ENCODE results near the gene KCNN4.

KCNN4 gene

DNA sequence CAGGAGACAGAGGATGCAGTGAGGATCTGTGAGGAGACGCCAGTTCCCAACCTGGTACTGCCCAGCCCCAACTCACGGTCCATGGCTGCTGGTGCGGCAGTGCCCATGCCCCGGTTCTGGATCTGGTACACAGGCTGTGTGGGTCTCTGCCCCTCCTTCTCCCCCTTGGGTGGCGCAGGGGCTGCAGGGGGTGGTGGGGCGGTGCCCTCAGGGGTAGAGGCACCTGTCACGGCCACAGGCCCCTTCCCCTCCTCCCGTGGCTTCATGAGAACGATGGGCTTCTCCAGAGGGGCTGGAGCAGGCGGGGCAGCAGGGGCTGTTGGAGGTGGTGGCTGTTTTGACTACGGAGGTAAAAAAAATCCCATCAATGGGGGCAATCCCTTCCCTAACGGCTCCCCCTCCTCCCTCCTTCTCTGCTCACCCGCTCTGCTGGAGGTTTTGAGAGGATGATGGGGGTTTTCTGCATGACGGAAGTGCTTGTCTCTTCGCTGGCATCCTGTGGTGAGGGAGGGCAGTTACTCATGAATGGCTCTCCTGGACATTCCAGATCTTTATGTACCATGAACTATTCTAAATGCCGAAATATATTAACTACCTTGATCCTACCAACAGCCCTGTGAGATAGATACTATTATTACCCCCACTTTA, 33.1 kb downstream of the KCNN4 start:
- DNase-seq: no peak

DNA sequence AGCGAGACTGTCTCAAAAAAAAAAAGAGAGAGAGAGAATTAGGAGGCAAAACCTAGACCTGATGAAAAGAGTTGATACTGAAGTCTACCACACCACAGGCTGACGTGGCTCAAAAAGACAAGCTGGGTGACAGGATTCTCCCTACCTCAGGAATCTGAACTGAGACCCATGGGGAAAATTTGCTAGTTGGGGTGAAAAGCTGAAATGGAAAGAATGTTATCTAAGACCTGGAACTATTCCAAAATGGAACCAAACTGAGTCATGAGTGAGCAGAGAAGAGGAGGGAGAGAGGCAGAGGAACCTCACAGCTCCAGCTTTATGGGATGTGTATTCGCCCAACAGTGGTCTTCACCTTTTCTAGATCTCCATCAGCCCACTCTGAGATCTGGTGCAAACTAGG, 37.7 kb downstream of the KCNN4 start:
- no peak for DNase-seq

DNA sequence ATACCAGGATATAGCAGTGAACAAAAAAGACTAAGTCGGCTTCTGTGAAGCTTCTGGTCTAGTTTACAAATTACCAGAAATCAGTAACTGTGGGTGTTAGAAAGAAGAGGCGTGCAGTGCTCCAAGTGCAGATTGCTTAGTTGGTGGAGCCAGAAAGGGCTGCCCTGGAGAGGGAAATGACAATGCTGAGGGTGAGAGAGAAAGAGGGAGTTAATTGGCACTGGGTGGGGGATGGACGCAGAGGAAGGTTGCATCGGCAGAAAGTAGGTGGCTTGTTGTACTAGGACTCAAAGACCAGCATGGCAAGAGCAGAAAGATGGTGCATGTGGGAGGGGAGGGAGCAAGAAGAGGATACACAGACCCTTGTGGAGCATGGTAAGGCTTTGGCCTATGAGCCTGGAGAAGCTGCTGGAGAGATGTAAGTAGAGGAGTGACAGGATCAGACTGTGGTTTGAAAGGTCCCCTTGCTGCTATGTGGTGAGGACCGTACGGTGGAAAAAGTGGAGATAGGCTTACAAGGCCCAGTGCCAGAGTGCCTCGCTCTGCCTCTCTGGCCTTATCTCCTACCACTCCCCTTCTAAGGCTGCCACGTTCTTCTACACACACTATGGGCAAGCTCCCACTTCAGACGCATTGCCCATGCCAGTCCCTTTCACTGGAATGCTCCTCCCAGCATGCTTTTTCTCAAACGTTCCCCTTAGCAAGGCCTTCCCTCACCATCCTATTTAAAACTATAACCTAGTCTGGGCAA, 39.5 kb downstream of the KCNN4 start:
- DNase-seq: no peak

- DNase-seq: no peak
Measured at GRCh38 chr19:43739439-43740235, 41.1 kb downstream of the KCNN4 start.

GRCh38 chr19:43738780-43739211, 42.0 kb downstream of the KCNN4 start:
- no peak for DNase-seq

DNA sequence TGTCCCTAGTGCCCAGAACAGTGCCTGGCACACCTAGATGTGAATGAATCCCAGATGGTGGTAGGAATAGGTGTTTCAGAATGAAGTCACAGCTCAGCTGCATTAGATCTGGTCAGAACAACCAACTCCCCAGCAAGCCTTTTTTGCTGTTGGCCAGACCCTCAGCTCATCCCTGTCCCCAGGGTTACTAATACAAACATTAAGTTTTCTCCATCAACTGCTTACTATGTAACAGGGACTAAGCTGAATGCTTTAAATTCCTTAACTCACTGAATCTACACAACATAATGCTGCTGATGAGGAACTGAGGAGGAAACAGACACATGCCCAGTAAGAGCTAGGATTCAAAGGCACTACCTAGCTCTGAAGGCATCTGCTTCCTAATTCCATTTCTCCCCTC, 44.8 kb downstream of the KCNN4 start:
- DNase-seq: no peak

- no peak for DNase-seq
Measured at GRCh38 chr19:43735013-43735412, 45.8 kb downstream of the KCNN4 start.

DNA sequence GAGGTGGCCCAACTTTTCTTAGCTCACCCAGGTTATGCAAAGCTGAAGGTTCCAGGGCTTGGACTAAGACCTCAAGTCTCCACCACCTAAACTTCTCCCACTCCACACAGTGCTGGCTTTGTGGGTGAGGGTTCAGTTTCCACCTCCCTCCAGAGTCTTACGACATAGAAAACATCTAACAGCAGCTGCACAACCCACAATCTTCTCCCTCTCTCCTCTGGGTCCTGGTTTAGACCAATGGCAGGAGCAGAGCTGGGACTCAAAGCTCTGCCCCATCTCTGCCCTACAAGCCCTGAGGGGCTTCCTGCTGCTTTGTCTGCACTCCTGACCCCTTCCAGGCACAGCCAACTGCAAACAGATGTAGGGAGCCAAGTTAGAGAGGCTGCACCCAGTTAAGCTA, 48.9 kb downstream of the KCNN4 start:
- no peak for DNase-seq

DNA sequence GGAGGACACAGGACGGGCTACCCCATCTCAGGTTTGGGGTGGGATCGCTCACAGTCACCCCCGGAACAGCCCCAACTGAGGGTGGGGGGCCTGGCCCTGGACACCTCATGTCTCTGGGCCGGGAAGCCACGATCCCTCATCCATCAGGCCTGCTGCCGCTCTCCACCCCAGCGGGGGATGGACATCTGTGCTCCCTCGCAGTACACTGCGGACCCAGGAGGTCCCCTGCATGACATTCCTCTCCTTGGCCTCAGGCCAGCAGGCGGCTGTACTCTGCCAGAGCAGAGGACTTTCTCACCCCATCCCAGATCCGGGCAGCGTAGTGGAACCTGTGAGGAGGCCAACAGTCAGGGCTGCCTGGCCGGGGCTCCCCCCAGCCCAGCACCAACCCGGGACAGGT, 49.4 kb downstream of the KCNN4 start:
- DNase-seq: no peak

DNA sequence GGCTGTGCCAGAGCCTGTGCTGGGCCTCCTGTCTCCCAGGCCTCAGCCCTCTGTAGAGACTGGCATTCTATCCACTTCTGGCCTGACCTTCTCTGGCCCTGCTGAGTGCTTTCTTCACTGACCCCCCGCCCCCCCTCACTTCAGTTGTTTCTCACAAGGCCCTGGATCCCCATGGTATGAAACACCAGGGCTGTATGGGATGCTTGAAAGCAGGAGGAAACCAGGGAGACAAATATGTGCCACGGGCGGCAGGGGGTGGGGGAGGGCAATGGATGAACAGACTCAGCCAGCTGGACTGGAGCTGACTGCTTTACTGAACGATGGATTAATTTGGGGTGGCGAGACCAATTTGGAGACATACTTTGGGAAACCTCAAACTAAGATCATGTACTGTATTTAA, 50.9 kb downstream of the KCNN4 start:
- no peak for DNase-seq

GRCh38 chr19:43727593-43727853, 53.2 kb downstream of the KCNN4 start:
- DNase-seq: no peak

- no peak for DNase-seq
Measured at GRCh38 chr19:43726736-43727592, 53.8 kb downstream of the KCNN4 start.

- DNase-seq: no peak
Measured at GRCh38 chr19:43725468-43725867, 55.3 kb downstream of the KCNN4 start.

- no peak for DNase-seq
Measured at GRCh38 chr19:43724896-43725295, 55.9 kb downstream of the KCNN4 start.

DNA sequence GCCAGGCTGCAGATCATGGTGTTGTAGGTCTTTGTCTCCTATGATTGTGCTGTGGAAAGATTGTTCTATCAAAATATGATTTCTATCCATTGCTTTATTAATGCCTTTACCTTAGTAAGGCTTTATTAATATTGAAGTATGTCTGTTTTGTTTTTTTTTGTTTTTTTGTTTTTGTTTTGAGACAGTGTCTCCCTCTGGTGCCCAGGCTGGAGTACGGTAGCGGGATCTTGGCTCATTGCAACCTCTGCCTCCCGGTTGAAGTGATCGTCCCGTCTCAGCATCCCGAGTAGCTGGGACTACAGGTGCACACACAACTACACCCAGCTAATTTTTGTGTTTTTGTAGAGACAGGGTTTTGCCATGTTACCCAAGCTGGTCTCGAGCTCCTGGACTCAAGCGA, 57.2 kb downstream of the KCNN4 start:
- no peak for DNase-seq

GRCh38 chr19:43721469-43722048, 59.2 kb downstream of the KCNN4 start:
- DNase-seq: no peak

GRCh38 chr19:43720936-43721335, 59.8 kb downstream of the KCNN4 start:
- DNase-seq: no peak

- no peak for DNase-seq
Measured at GRCh38 chr19:43719918-43720317, 60.9 kb downstream of the KCNN4 start.

DNA sequence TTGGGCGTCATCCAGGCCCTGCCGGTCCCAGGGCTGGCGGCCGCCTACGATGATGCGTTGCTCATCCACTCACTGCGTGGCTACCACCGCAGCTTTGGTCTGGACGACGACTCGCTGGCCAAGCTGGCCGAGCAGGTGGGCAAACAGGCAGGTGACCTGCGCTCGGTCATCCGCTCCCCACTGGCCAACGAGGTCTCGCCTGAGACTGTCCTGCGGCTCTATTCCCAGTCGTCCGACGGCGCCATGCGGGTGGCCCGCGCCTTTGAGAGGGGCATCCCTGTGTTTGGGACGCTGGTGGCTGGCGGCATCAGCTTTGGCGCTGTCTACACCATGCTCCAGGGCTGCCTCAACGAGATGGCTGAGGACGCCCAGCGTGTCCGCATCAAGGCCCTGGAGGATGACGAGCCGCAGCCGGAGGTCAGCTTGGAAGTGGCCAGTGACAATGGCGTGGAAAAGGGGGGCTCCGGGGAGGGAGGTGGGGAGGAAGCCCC, 61.4 kb downstream of the KCNN4 start:
- DNase-seq: no peak

DNA sequence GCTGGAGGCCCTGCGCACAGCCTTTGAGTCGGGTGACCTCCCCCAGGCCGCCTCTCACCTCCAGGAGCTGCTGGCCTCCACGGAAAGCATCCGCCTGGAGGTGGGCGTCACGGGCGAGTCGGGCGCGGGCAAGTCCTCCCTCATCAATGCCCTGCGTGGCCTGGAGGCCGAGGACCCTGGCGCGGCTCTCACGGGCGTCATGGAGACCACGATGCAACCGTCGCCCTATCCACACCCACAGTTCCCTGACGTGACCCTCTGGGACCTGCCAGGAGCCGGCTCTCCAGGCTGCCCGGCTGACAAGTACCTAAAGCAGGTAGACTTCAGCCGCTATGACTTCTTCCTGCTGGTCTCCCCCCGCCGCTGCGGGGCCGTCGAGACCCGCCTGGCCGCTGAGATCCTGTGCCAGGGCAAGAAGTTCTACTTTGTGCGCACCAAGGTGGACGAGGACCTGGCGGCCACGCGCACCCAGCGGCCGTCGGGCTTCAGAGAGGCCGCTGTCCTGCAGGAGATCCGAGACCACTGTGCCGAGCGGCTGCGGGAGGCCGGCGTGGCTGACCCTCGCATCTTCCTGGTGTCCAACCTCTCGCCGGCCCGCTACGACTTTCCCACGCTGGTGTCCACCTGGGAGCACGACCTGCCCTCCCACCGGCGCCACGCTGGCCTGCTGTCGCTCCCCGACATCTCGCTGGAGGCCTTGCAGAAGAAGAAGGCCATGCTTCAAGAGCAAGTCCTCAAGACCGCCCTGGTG, 62.0 kb downstream of the KCNN4 start:
- no peak for DNase-seq

Measured in T1000 (cell line).